Calu3 (cell line): ENCODE results near the gene PDILT. TPM values are rescaled to one million over a fixed set of nuclear protein-coding genes. Genes with fewer than 3 reads are reported as not detected.

Source experiments
- BruUV-seq: library from RNA; stranded (reverse); fragments of 400-500 nt; replicated peaks from 2 replicates; lab custom pipeline; 2021; lab: Mats Ljungman, UMichigan
- CTCF ChIA-PET: fragments of 300-600 bp; sonication (Branson Sonifier 250); formaldehyde crosslinking; loops from one replicate; lab custom pipeline; 2022; ENCODE audit warnings: antibody characterized with exemption; lab: Charles Lee
- DNase-seq: peaks from one replicate; pipeline ENCODE4 v3.0.0; 2022
- H3K27ac Mint-ChIP-seq: one replicate; pipeline ENCODE4 v1.8.0; 2022; ENCODE audit warnings: mixed read lengths; ENCODE audit not compliant: unreplicated experiment
- H3K27me3 Mint-ChIP-seq: one replicate; pipeline ENCODE4 v1.8.0; 2022; ENCODE audit warnings: mixed read lengths; ENCODE audit not compliant: unreplicated experiment
- H3K36me3 Mint-ChIP-seq: one replicate; pipeline ENCODE4 v1.8.0; 2022; ENCODE audit warnings: mild to moderate bottlenecking, moderate library complexity, mixed read lengths; ENCODE audit not compliant: insufficient read depth, unreplicated experiment
- H3K4me1 Mint-ChIP-seq: one replicate; pipeline ENCODE4 v1.8.0; 2022; ENCODE audit warnings: mild to moderate bottlenecking, low read depth, mixed read lengths; ENCODE audit not compliant: unreplicated experiment
- H3K4me3 Mint-ChIP-seq: one replicate; pipeline ENCODE4 v1.8.0; 2022; ENCODE audit warnings: mild to moderate bottlenecking, low read depth, moderate library complexity, mixed read lengths; ENCODE audit not compliant: unreplicated experiment
- H3K9me3 Mint-ChIP-seq: one replicate; pipeline ENCODE4 v1.8.0; 2022; ENCODE audit warnings: low read depth, mixed read lengths; ENCODE audit not compliant: unreplicated experiment
- CTCF ChIP-seq: fragments of 200-600 bp; IDR thresholded peaks from one replicate; pipeline ENCODE4 v1.8.0; 2022; ENCODE audit warnings: antibody characterized with exemption; ENCODE audit not compliant: unreplicated experiment
- intact Hi-C: fragments of 100-400 bp; cut with micrococcal nuclease; formaldehyde crosslinking; loops from one replicate; pipeline ENCODE4 v1.10.0; 2022; ENCODE audit not compliant: unreplicated experiment
- total RNA-seq: library from RNA; stranded (reverse); gene quantifications from 2 replicates; pipeline ENCODE4 v1.2.3, GENCODE V29; 2022

The PDILT gene
- total RNA-seq, 1 experiment from 2014 or later: not detected

GRCh38 chr16:20339744-20340143 is 64.8 kb downstream of the PDILT start:
- Mint-ChIP-seq H3K27me3 (peaks cover 41% of the 10 kb centered on the region), H3K36me3 (no peaks in the 10 kb centered on the region), H3K4me1 (no peaks in the 10 kb centered on the region), H3K9me3 (no peaks in the 10 kb centered on the region), H3K27ac (no peak overlapping the region), H3K4me3 (no peak overlapping the region)
- TF ChIP-seq CTCF: no peak
- CTCF ChIA-PET: interaction anchor here (1.3 kb wide), 1 partner anchor 37 kb away, joined by 3 read pairs; no protein-coding TSS in a partner anchor
- DNase-seq: no peak
- no TSS peak for BruUV-seq
- intact Hi-C loops: no loop called here

GRCh38 chr16:20336955-20337354 is 67.6 kb downstream of the PDILT start:
- BruUV-seq: no TSS peak
- Mint-ChIP-seq H3K27ac (no peak overlapping the region), H3K9me3 (no peaks in the 10 kb centered on the region), H3K36me3 (no peaks in the 10 kb centered on the region), H3K4me1 (no peaks in the 10 kb centered on the region), H3K4me3 (no peak overlapping the region), H3K27me3 (peaks cover 42% of the 10 kb centered on the region)
- no peak for TF ChIP-seq CTCF
- no peak for DNase-seq
- intact Hi-C loops: no loop called here
- CTCF ChIA-PET: no interaction called here

- H3K9me3 Mint-ChIP-seq: no peaks in the 10 kb centered on the region
- H3K27me3 Mint-ChIP-seq: peaks cover 65% of the 10 kb centered on the region
- H3K27ac Mint-ChIP-seq: no peak overlapping the region
These were observed 70.1 kb downstream of the PDILT start for GRCh38 chr16:20334396-20334795.

GRCh38 chr16:20333120-20333519 is 71.4 kb downstream of the PDILT start:
- no peaks in the 10 kb centered on the region for H3K4me1 Mint-ChIP-seq
- no peak for TF ChIP-seq CTCF
- DNase-seq: no peak
- H3K9me3 Mint-ChIP-seq: no peaks in the 10 kb centered on the region
- no peaks in the 10 kb centered on the region for H3K36me3 Mint-ChIP-seq
- no TSS peak for BruUV-seq
- peaks cover 70% of the 10 kb centered on the region for H3K27me3 Mint-ChIP-seq
- no peak overlapping the region for H3K4me3 Mint-ChIP-seq
- H3K27ac Mint-ChIP-seq: no peak overlapping the region
- intact Hi-C loops: no loop called here
- CTCF ChIA-PET: no interaction called here

More at GRCh38 chr16:20334396-20334795, 70.1 kb downstream of the PDILT start:
- no peak for DNase-seq
- Mint-ChIP-seq H3K4me1 (no peaks in the 10 kb centered on the region), H3K4me3 (no peak overlapping the region), H3K36me3 (no peaks in the 10 kb centered on the region)
- CTCF ChIA-PET: interaction anchor here (0.6 kb wide), 1 partner anchor 866 kb away, joined by 5 read pairs; no protein-coding TSS in a partner anchor
- TF ChIP-seq CTCF: no peak
- BruUV-seq: no TSS peak
- intact Hi-C loops: no loop called here
